Colonic mucosa (tissue), 4 donors: Measurements from ENCODE around the gene UPF1. TPM values are rescaled to one million over a fixed set of nuclear protein-coding genes. Genes with fewer than 3 reads are reported as not detected.

Experiments
- DNase-seq: peaks from one replicate; pipeline ENCODE4 v3.0.0-alpha.2; 2020
- H3K27ac ChIP-seq: fragments of 200-600 bp; one replicate; pipeline ENCODE4 v1.8.0; 2021
- H3K27me3 ChIP-seq: fragments of 200-600 bp; one replicate; pipeline ENCODE4 v1.8.0; 2021
- H3K36me3 ChIP-seq: fragments of 200-600 bp; one replicate; pipeline ENCODE4 v1.8.0; 2021
- H3K4me1 ChIP-seq: fragments of 200-600 bp; one replicate; pipeline ENCODE4 v1.8.0; 2021; ENCODE audit warnings: mild to moderate bottlenecking
- H3K4me3 ChIP-seq: fragments of 200-600 bp; one replicate; pipeline ENCODE4 v1.8.0; 2021
- H3K9ac ChIP-seq, 2 donors: one replicate each; pipeline ENCODE4 v1.7.0; 2013; ENCODE audit warnings: control low read depth in 2 of 2, low read depth in 2 of 2, low read length in 2 of 2
- H3K9me3 ChIP-seq: fragments of 200-600 bp; one replicate; pipeline ENCODE4 v1.8.0; 2021
- CTCF ChIP-seq: fragments of 200-600 bp; IDR thresholded peaks from one replicate; pipeline ENCODE4 v1.8.0; 2022; ENCODE audit warnings: antibody characterized with exemption, mild to moderate bottlenecking
- intact Hi-C: fragments of 100-400 bp; cut with DNase I; formaldehyde crosslinking; loops from one replicate; pipeline ENCODE4 v1.14.1; 2022
- total RNA-seq, 2 donors: library from RNA; stranded (reverse); fragmentation: NEBNext Ultra II Directional in 1 of 2; extraction: Animal tissue kit (Norgen Biotek cat#: 25700) in 1 of 2; gene quantifications; one replicate each; pipeline ENCODE4 v1.2.1, GENCODE V29; 2021
- donor health status: healthy.
- donor health status: DM: no; HTN: no; CAD: no.
- donor health status: DM: no; HTN: no; CAD: no.

The UPF1 gene
- total RNA-seq, 2 donors from 2014 or later: 77.5 to 113 TPM

GRCh38 chr19:18868380-18869022, 36.7 kb downstream of the UPF1 start:
- Histone ChIP-seq H3K4me3 (no peak overlapping the region), H3K9ac (no peak overlapping the region), H3K4me1 (no peaks in the 10 kb centered on the region), H3K9me3 (no peaks in the 10 kb centered on the region), H3K27me3 (peaks cover 6% of the 10 kb centered on the region), H3K36me3 (peaks cover 25% of the 10 kb centered on the region), H3K27ac (no peak overlapping the region)
- intact Hi-C loops: no loop called here
- DNase-seq: no peak
- TF ChIP-seq CTCF: no peak

- Histone ChIP-seq H3K27ac (no peak overlapping the region), H3K4me1 (no peaks in the 10 kb centered on the region), H3K27me3 (peaks cover 6% of the 10 kb centered on the region), H3K4me3 (no peak overlapping the region), H3K9ac (no peak overlapping the region), H3K9me3 (no peaks in the 10 kb centered on the region), H3K36me3 (peaks cover 19% of the 10 kb centered on the region)
- TF ChIP-seq CTCF: no peak
- intact Hi-C loops: no loop called here
- DNase-seq: no peak
These were observed 37.4 kb downstream of the UPF1 start for GRCh38 chr19:18869023-18869618.

- H3K9ac ChIP-seq: no peak overlapping the region
- no peak for TF ChIP-seq CTCF
- H3K27ac ChIP-seq: no peak overlapping the region
- peaks cover 17% of the 10 kb centered on the region for H3K36me3 ChIP-seq
- no peak for DNase-seq
- H3K4me3 ChIP-seq: no peak overlapping the region
- H3K27me3 ChIP-seq: peaks cover 6% of the 10 kb centered on the region
- H3K9me3 ChIP-seq: no peaks in the 10 kb centered on the region
- no peaks in the 10 kb centered on the region for H3K4me1 ChIP-seq
- intact Hi-C loops: no loop called here
These were observed 38.2 kb downstream of the UPF1 start for GRCh38 chr19:18869781-18870530.

- Histone ChIP-seq H3K27me3 (peaks cover 6% of the 10 kb centered on the region), H3K9me3 (no peaks in the 10 kb centered on the region), H3K4me1 (no peaks in the 10 kb centered on the region), H3K4me3 (no peak overlapping the region), H3K9ac (no peak overlapping the region), H3K27ac (no peak overlapping the region), H3K36me3 (peaks cover 12% of the 10 kb centered on the region)
- TF ChIP-seq CTCF: no peak
- DNase-seq: no peak
- intact Hi-C loops: no loop called here
These were observed 38.9 kb downstream of the UPF1 start for GRCh38 chr19:18870531-18871172.

GRCh38 chr19:18871543-18871942, 39.8 kb downstream of the UPF1 start:
- peaks cover 6% of the 10 kb centered on the region for H3K27me3 ChIP-seq
- no peak overlapping the region for H3K4me3 ChIP-seq
- H3K9me3 ChIP-seq: no peaks in the 10 kb centered on the region
- intact Hi-C loops: no loop called here
- no peak for TF ChIP-seq CTCF
- peaks cover 12% of the 10 kb centered on the region for H3K36me3 ChIP-seq
- H3K4me1 ChIP-seq: no peaks in the 10 kb centered on the region
- no peak overlapping the region for H3K9ac ChIP-seq
- H3K27ac ChIP-seq: no peak overlapping the region
- DNase-seq: no peak
